Fibroblast of pulmonary artery (primary cell): Measurements from ENCODE around the gene CHST9.
A peak's percentile ranks its signal among the peaks of the same experiment; 100 is the strongest.

Experiments used
- DNase-seq: peaks from one replicate; pipeline ENCODE4 v3.0.0-alpha.2; 2010; ENCODE audit warnings: low read depth
- H3K4me3 ChIP-seq: replicated peaks from 2 replicates; pipeline ENCODE4 v1.5.1; 2011; ENCODE audit warnings: low read depth, mild to moderate bottlenecking, control low read depth, low read length, moderate library complexity
- CTCF ChIP-seq: IDR thresholded peaks from 2 replicates; pipeline ENCODE4 v1.5.1; 2011; ENCODE audit warnings: mild to moderate bottlenecking, control low read depth, low read length, inconsistent platforms; ENCODE audit errors: missing control alignments

CHST9 gene

GRCh38 chr18:27008575-27008974 is 176.5 kb downstream of the CHST9 start:
- no peak for TF ChIP-seq CTCF
- H3K4me3 ChIP-seq, result no peak overlapping the region
- DNase-seq, result no peak

GRCh38 chr18:27007880-27008279 is 177.2 kb downstream of the CHST9 start:
- TF ChIP-seq CTCF, result no peak
- DNase-seq, result no peak

GRCh38 chr18:27005589-27005988 is 179.5 kb downstream of the CHST9 start:
- H3K4me3 ChIP-seq, result no peak overlapping the region
- TF ChIP-seq CTCF, result peak; percentile 43
- DNase-seq, result peak; percentile 8

More at GRCh38 chr18:27007880-27008279, 177.2 kb downstream of the CHST9 start:
- H3K4me3 ChIP-seq, result no peak overlapping the region

GRCh38 chr18:27004056-27004829 is 180.9 kb downstream of the CHST9 start:
- peak; percentile 24 for DNase-seq
- TF ChIP-seq CTCF, result peak; percentile 43
- H3K4me3 ChIP-seq, result no peak overlapping the region

GRCh38 chr18:26999797-27000196 is 185.3 kb downstream of the CHST9 start:
- H3K4me3 ChIP-seq, result no peak overlapping the region
- DNase-seq, result no peak
- no peak for TF ChIP-seq CTCF

GRCh38 chr18:26993568-26993967 is 191.5 kb downstream of the CHST9 start:
- DNase-seq, result no peak
- H3K4me3 ChIP-seq, result no peak overlapping the region
- no peak for TF ChIP-seq CTCF

GRCh38 chr18:26992926-26993325 is 192.2 kb downstream of the CHST9 start:
- TF ChIP-seq CTCF, result no peak
- no peak for DNase-seq
- no peak overlapping the region for H3K4me3 ChIP-seq
